ENCODE measurements around the gene TNFAIP8L1.

GRCh38 chr19:4657835-4658234 lies 18.5 kb downstream of the TNFAIP8L1 start:
- TF ChIP-seq CTCF (IDR thresholded peaks at IDR 0.05; ENCODE audit: borderline replicate concordance, extremely low read depth, low read length, poor library complexity, severe bottlenecking) (no peak), EZH2 (IDR thresholded peaks at IDR 0.05; ENCODE audit: borderline replicate concordance, low read depth, low read length, severe bottlenecking) (no peak)
